ENCODE measurements around the gene MYO3B. TPM values are rescaled to one million over a fixed set of nuclear protein-coding genes. Genes with fewer than 3 reads are reported as not detected.

Gene MYO3B
- total RNA-seq, 1 experiment from 2014 or later = 0.50 TPM

- ATAC-seq (no peak), DNase-seq (ENCODE audit: low spot score) (no peak)
- CTCF ChIA-PET = no interaction called here
- Mint-ChIP-seq H3K27ac (no peak overlapping the region), H3K4me1 (peaks cover 21% of the 10 kb centered on the region), H3K36me3 (no peaks in the 10 kb centered on the region; the same call in 1 of the 2 replicates), H3K27me3 (ENCODE audit: low read depth) (no peaks in the 10 kb centered on the region; the same call in 1 of the 2 replicates), H3K4me3 (no peak overlapping the region), H3K9me3 (peaks cover 6% of the 10 kb centered on the region)
- TF ChIP-seq ZNF219 (CRISPR knock-in tag; IDR thresholded peaks at IDR 0.05; ENCODE audit: borderline replicate concordance) = no peak
- POLR2A ChIA-PET = interaction anchor here (0.6 to 1.1 kb wide), 2 partner anchors 12 to 471 kb away, joined by 3 read pairs; no protein-coding TSS in a partner anchor
Observed at GRCh38 chr2:170484552-170484951, 306.6 kb downstream of the MYO3B start.

DNA sequence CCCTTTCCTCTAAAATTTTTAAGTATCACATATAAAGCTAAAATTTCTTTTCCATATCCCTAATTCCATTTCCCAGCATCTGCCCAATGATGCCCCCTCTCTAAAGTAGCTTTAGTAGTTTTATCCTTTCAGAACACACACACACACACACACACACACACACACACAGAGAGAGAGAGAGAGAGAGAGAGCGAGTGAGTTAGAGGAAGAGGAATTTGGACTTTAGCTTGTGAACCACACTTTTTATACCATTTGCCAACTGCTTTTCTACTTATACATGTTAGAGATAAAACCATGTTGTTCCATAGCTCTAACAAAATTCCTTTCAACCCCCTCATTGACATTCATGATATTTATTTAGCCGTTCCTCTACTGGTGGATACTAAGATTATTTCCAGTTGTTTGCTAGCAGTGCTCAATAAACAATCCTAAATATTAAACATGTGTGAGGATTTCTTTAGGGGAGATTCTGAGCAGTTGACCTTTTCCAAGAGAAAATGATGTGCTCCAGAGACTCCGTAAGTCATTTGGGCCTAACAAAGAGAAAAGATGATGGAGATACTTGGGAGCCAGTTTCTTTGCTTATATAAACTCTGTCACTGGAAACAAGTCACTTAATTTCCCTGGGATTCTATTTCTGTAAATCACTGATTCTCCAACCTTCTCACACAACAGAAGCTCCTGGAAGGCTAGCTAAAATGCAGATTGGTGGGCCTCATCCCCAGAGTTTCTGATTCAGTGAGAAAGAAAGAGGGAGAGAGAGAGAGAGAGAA is 307.5 kb downstream of the MYO3B start:
- peaks cover 6% of the 10 kb centered on the region for H3K9me3 Mint-ChIP-seq
- DNase-seq (ENCODE audit: low spot score) = no peak
- H3K4me1 Mint-ChIP-seq = peaks cover 21% of the 10 kb centered on the region
- POLR2A ChIA-PET = interaction anchor here (0.6 to 1.1 kb wide), 3 partner anchors 13 to 470 kb away, joined by 3 to 5 read pairs (median 3); no protein-coding TSS in a partner anchor
- H3K4me3 Mint-ChIP-seq = no peak overlapping the region
- no peak for ATAC-seq
- no peaks in the 10 kb centered on the region; the same call in 1 of the 2 replicates for H3K27me3 Mint-ChIP-seq (ENCODE audit: low read depth)
- no peak overlapping the region for H3K27ac Mint-ChIP-seq
- TF ChIP-seq ELF4 (CRISPR knock-in tag; IDR thresholded peaks at IDR 0.05; ENCODE audit: low read depth) = no peak
- no peak for TF ChIP-seq NR3C1 (CRISPR knock-in tag; conservative IDR thresholded peaks at IDR 0.05; ENCODE audit: low read depth)
- no peak for TF ChIP-seq NR1H2 (CRISPR knock-in tag; IDR thresholded peaks at IDR 0.05)
- TF ChIP-seq FOXP1 (CRISPR knock-in tag; IDR thresholded peaks at IDR 0.05; ENCODE audit: borderline replicate concordance) = no peak
- no peak for TF ChIP-seq ZNF317 (CRISPR knock-in tag; IDR thresholded peaks at IDR 0.05; ENCODE audit: borderline replicate concordance, low read depth)
- no peak for TF ChIP-seq FOXK1 (CRISPR knock-in tag; IDR thresholded peaks at IDR 0.05)
- TF ChIP-seq, protein P1, sequence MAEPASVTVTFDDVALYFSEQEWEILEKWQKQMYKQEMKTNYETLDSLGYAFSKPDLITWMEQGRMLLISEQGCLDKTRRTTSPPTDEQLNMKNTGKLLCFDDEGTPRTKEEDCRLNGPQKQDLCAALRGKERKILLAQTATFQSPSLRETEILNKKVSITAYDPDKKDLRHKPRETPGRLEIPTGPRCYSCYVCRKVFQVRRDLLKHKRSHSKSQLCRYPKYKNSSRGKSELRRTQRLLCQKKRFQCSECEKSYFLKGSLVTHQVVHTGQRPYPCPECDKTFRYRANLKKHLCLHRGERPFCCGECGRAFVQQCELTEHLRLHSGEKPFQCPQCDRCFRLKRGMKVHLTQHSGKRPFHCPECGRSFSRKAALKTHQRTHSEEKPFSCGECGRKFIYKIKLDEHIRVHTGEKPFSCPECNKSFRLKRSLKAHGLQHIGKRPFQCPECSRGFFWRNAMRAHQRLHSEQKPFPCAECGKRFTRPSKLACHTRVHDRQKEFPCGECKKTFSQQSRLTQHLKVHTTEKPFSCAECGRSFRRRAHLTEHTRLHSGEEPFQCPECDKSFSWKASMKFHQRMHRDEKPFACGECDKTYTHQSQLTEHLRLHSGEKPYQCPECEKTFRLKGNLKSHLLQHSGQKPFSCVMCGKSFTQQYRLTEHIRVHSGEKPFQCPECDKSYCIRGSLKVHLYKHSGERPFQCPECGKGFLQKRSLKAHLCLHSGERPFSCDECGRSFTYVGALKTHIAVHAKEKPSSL (CRISPR knock-in tag; conservative IDR thresholded peaks at IDR 0.05) = no peak
- no peak for TF ChIP-seq ZNF416 (CRISPR knock-in tag; IDR thresholded peaks at IDR 0.05)
- TF ChIP-seq NFE2L1 (CRISPR knock-in tag; IDR thresholded peaks at IDR 0.05) = no peak
- no peak for TF ChIP-seq SMAD4 (CRISPR knock-in tag; IDR thresholded peaks at IDR 0.05)
- TF ChIP-seq KAT7 (CRISPR knock-in tag; IDR thresholded peaks at IDR 0.05; ENCODE audit: borderline replicate concordance) = no peak
- TF ChIP-seq PREB (CRISPR knock-in tag; IDR thresholded peaks at IDR 0.05; ENCODE audit: borderline replicate concordance) = no peak
- TF ChIP-seq, protein P2, sequence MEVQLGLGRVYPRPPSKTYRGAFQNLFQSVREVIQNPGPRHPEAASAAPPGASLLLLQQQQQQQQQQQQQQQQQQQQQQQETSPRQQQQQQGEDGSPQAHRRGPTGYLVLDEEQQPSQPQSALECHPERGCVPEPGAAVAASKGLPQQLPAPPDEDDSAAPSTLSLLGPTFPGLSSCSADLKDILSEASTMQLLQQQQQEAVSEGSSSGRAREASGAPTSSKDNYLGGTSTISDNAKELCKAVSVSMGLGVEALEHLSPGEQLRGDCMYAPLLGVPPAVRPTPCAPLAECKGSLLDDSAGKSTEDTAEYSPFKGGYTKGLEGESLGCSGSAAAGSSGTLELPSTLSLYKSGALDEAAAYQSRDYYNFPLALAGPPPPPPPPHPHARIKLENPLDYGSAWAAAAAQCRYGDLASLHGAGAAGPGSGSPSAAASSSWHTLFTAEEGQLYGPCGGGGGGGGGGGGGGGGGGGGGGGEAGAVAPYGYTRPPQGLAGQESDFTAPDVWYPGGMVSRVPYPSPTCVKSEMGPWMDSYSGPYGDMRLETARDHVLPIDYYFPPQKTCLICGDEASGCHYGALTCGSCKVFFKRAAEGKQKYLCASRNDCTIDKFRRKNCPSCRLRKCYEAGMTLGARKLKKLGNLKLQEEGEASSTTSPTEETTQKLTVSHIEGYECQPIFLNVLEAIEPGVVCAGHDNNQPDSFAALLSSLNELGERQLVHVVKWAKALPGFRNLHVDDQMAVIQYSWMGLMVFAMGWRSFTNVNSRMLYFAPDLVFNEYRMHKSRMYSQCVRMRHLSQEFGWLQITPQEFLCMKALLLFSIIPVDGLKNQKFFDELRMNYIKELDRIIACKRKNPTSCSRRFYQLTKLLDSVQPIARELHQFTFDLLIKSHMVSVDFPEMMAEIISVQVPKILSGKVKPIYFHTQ (CRISPR knock-in tag; IDR thresholded peaks at IDR 0.05) = no peak
- TF ChIP-seq GABPB1 (CRISPR knock-in tag; IDR thresholded peaks at IDR 0.05) = no peak
- TF ChIP-seq, protein P3, sequence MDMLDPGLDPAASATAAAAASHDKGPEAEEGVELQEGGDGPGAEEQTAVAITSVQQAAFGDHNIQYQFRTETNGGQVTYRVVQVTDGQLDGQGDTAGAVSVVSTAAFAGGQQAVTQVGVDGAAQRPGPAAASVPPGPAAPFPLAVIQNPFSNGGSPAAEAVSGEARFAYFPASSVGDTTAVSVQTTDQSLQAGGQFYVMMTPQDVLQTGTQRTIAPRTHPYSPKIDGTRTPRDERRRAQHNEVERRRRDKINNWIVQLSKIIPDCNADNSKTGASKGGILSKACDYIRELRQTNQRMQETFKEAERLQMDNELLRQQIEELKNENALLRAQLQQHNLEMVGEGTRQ (CRISPR knock-in tag; IDR thresholded peaks at IDR 0.05) = no peak
- no peak for TF ChIP-seq TP53 (CRISPR knock-in tag; IDR thresholded peaks at IDR 0.05)
- TF ChIP-seq, protein P4, sequence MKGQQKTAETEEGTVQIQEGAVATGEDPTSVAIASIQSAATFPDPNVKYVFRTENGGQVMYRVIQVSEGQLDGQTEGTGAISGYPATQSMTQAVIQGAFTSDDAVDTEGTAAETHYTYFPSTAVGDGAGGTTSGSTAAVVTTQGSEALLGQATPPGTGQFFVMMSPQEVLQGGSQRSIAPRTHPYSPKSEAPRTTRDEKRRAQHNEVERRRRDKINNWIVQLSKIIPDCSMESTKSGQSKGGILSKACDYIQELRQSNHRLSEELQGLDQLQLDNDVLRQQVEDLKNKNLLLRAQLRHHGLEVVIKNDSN (CRISPR knock-in tag; IDR thresholded peaks at IDR 0.05) = no peak
- TF ChIP-seq, protein P5, sequence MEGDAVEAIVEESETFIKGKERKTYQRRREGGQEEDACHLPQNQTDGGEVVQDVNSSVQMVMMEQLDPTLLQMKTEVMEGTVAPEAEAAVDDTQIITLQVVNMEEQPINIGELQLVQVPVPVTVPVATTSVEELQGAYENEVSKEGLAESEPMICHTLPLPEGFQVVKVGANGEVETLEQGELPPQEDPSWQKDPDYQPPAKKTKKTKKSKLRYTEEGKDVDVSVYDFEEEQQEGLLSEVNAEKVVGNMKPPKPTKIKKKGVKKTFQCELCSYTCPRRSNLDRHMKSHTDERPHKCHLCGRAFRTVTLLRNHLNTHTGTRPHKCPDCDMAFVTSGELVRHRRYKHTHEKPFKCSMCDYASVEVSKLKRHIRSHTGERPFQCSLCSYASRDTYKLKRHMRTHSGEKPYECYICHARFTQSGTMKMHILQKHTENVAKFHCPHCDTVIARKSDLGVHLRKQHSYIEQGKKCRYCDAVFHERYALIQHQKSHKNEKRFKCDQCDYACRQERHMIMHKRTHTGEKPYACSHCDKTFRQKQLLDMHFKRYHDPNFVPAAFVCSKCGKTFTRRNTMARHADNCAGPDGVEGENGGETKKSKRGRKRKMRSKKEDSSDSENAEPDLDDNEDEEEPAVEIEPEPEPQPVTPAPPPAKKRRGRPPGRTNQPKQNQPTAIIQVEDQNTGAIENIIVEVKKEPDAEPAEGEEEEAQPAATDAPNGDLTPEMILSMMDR (IDR thresholded peaks at IDR 0.05) = no peak
- H3K36me3 Mint-ChIP-seq = no peaks in the 10 kb centered on the region; the same call in 1 of the 2 replicates
- CTCF ChIA-PET = interaction anchor here (1.0 kb wide), 1 partner anchor 76 kb away, joined by 5 read pairs; no protein-coding TSS in a partner anchor

Data from WTC11 (cell line).